Fibroblast of lung (primary cell): ENCODE results near the gene SLC6A4. TPM values are rescaled to one million over a fixed set of nuclear protein-coding genes. Genes with fewer than 3 reads are reported as not detected.

Experiments
- DNase-seq, 2 donors: peaks; one replicate each; pipeline versions ENCODE4 v3.0.0 to v3.0.0-alpha.2; 2010; ENCODE audit warnings: low read depth in 2 of 2
- H2AFZ ChIP-seq: 2 replicates; pipeline ENCODE4 v1.5.1; 2012; ENCODE audit warnings: low read length, control low read depth, inconsistent platforms
- H3K27ac ChIP-seq: 2 replicates; pipeline ENCODE4 v1.5.1; 2011; ENCODE audit warnings: low read length, control low read depth; ENCODE audit not compliant: insufficient read depth
- H3K27me3 ChIP-seq: 2 replicates; pipeline ENCODE4 v1.5.1; 2011; ENCODE audit warnings: mild to moderate bottlenecking, low read length; ENCODE audit not compliant: control insufficient read depth, insufficient read depth
- H3K36me3 ChIP-seq: 2 replicates; pipeline ENCODE4 v1.5.1; 2011; ENCODE audit warnings: low read length; ENCODE audit not compliant: control insufficient read depth, insufficient read depth
- H3K4me1 ChIP-seq: 2 replicates; pipeline ENCODE4 v1.5.1; 2011; ENCODE audit warnings: low read length; ENCODE audit not compliant: control insufficient read depth, insufficient read depth; ENCODE audit errors: extremely low read depth
- H3K4me2 ChIP-seq: 2 replicates; pipeline ENCODE4 v1.5.1; 2011; ENCODE audit warnings: low read length, control low read depth; ENCODE audit not compliant: insufficient read depth; ENCODE audit errors: extremely low read depth
- H3K4me3 ChIP-seq, 4 experiments: fragments of 200-600 bp in 1 of 4; sonication (generic) in 1 of 4; replicated peaks in 1 of 4; 2 replicates each; pipeline ENCODE4 v1.5.1; 2011 to 2016; ENCODE audit warnings: low read length in 4 of 4, low read depth in 3 of 4, mild to moderate bottlenecking in 3 of 4, control low read depth in 2 of 4, inconsistent platforms in 1 of 4, mixed read lengths in 1 of 4; ENCODE audit not compliant: insufficient read depth in 1 of 4; ENCODE audit errors: control extremely low read depth in 1 of 4
- H3K79me2 ChIP-seq: 2 replicates; pipeline ENCODE4 v1.5.1; 2012; ENCODE audit warnings: mild to moderate bottlenecking, low read length, inconsistent platforms; ENCODE audit not compliant: control insufficient read depth, insufficient read depth
- H3K9ac ChIP-seq: 2 replicates; pipeline ENCODE4 v1.5.1; 2011; ENCODE audit warnings: mild to moderate bottlenecking, low read length, control low read depth; ENCODE audit not compliant: insufficient read depth
- H3K9me3 ChIP-seq: 2 replicates; pipeline ENCODE4 v1.5.1; 2012; ENCODE audit warnings: low read depth, low read length; ENCODE audit not compliant: control insufficient read depth, insufficient read depth
- H4K20me1 ChIP-seq: 2 replicates; pipeline ENCODE4 v1.5.1; 2011; ENCODE audit warnings: low read length; ENCODE audit not compliant: control insufficient read depth, insufficient read depth; ENCODE audit errors: extremely low read depth
- CTCF ChIP-seq, 2 donors: IDR thresholded peaks in 1 of 2; conservative IDR thresholded peaks in 1 of 2; 1 replicate in 1 of 2; 2 replicates in 1 of 2; pipeline ENCODE4 v1.5.1; 2011 to 2012; ENCODE audit warnings: low read length in 2 of 2, control low read depth in 1 of 2, inconsistent platforms in 1 of 2, low read depth in 1 of 2, mild to moderate bottlenecking in 1 of 2
- EZH2 ChIP-seq: IDR thresholded peaks from 2 replicates; pipeline ENCODE4 v1.5.1; 2012; ENCODE audit warnings: low read length, control low read depth, mild to moderate bottlenecking; ENCODE audit errors: missing control alignments
- polyA plus RNA-seq, 2 donors: library from polyadenylated mRNA; depleted of rRNA in 1 of 2; stranded (reverse) in 1 of 2; unstranded in 1 of 2; fragments of >200 nt; gene quantifications; 2 replicates each; pipeline ENCODE4 v1.2.1, GENCODE V29; 2011 to 2012; ENCODE audit warnings: missing spikeins in 1 of 2
- total RNA-seq: library from RNA; depleted of rRNA; stranded (reverse); fragments of >200 nt; gene quantifications from 2 replicates; pipeline ENCODE4 v1.2.1, GENCODE V29; 2014

Gene SLC6A4
- total and polyA plus RNA-seq, 2 donors (not counting 1 experiment from before 2014, with no cell fraction given) = not detected

DNA sequence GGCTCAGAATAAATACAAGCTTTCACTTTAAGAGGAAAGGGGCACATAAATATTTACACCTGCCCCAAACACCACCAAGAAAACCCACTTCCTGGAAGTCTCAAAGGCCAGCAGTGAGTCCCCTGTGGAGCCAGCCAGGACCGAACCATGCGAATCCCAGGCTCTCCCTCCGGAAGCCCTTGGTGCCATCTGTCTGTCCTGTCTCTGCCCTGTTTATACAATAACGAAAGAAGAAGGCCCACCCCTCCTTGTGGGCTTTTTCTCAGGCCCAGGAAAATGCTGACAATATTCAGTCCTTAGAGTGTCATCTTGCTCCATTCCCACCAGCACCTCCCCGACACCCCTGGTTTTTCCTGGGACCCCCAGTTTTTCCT lies 3.6 kb upstream of the SLC6A4 start:
- peaks cover 33% of the 10 kb centered on the region for H3K27me3 ChIP-seq
- no peaks in the 10 kb centered on the region for H4K20me1 ChIP-seq
- TF ChIP-seq EZH2 (no peak), CTCF (conservative IDR thresholded peaks at IDR 0.05 in 1 of 2, IDR thresholded peaks at IDR 0.05 in 1 of 2; ENCODE audit: low read depth in 1 of 2, low read length in 2 of 2) (no peak)
- H3K36me3 ChIP-seq = no peaks in the 10 kb centered on the region
- no peak overlapping the region for H2AFZ ChIP-seq
- H3K79me2 ChIP-seq = no peaks in the 10 kb centered on the region
- no peak overlapping the region for H3K27ac ChIP-seq
- DNase-seq = no peak
- peaks cover 3% of the 10 kb centered on the region for H3K4me1 ChIP-seq
- no peak overlapping the region for H3K4me3 ChIP-seq
- no peak overlapping the region for H3K4me2 ChIP-seq
- no peak overlapping the region for H3K9ac ChIP-seq
- H3K9me3 ChIP-seq = no peaks in the 10 kb centered on the region

- no peaks in the 10 kb centered on the region for H3K36me3 ChIP-seq
- H3K9me3 ChIP-seq = no peaks in the 10 kb centered on the region
- H3K27ac ChIP-seq = no peak overlapping the region
- H4K20me1 ChIP-seq = no peaks in the 10 kb centered on the region
- no peak overlapping the region for H3K9ac ChIP-seq
- no peaks in the 10 kb centered on the region for H3K79me2 ChIP-seq
- H3K4me1 ChIP-seq = peaks cover 3% of the 10 kb centered on the region
- peaks cover 34% of the 10 kb centered on the region for H3K27me3 ChIP-seq
- H3K4me3 ChIP-seq = no peak overlapping the region
- H2AFZ ChIP-seq = no peak overlapping the region
- DNase-seq = no peak
- no peak overlapping the region for H3K4me2 ChIP-seq
- TF ChIP-seq EZH2 = no peak
- TF ChIP-seq CTCF (conservative IDR thresholded peaks at IDR 0.05 in 1 of 2, IDR thresholded peaks at IDR 0.05 in 1 of 2; ENCODE audit: low read depth in 1 of 2, low read length in 2 of 2) = no peak
These were observed 3.0 kb upstream of the SLC6A4 start for GRCh38 chr17:30238387-30239088.

DNA sequence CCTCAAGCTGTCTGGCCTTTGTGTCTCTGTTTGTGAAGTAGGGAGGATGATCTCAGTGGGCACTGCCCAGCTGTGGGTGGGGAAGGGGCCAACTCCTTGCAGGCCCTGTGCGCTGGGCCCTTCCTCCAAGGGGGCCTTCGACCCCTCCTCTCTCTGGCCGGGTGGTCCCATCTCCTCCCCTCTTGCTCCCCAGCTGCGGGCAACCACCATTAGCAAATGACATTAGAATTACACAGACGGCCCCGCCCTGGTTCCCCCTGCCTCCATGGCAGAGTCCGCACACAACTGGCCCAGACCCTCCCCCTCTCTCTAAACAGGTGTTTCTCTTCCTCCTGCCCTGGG lies 2.5 kb upstream of the SLC6A4 start:
- no peak overlapping the region for H3K4me3 ChIP-seq
- H3K9me3 ChIP-seq = no peaks in the 10 kb centered on the region
- peaks cover 3% of the 10 kb centered on the region for H3K4me1 ChIP-seq
- no peaks in the 10 kb centered on the region for H3K36me3 ChIP-seq
- no peak overlapping the region for H3K4me2 ChIP-seq
- H4K20me1 ChIP-seq = no peaks in the 10 kb centered on the region
- no peak overlapping the region for H3K9ac ChIP-seq
- no peak for DNase-seq
- H3K27me3 ChIP-seq = peaks cover 39% of the 10 kb centered on the region
- H3K27ac ChIP-seq = no peak overlapping the region
- H3K79me2 ChIP-seq = no peaks in the 10 kb centered on the region
- H2AFZ ChIP-seq = no peak overlapping the region
- TF ChIP-seq CTCF (conservative IDR thresholded peaks at IDR 0.05 in 1 of 2, IDR thresholded peaks at IDR 0.05 in 1 of 2; ENCODE audit: low read depth in 1 of 2, low read length in 2 of 2) = no peak
- no peak for TF ChIP-seq EZH2
